DND-41 (cell line): ENCODE results near the gene HOXD10.

ENCODE experiments used
- ATAC-seq: fragments of 200-7000 bp; cut with Tn5 transposase; 3 replicates; pipeline ENCODE4 v1.9.1; 2021; ENCODE audit warnings: low read depth; ENCODE audit not compliant: insufficient read depth
- DNase-seq: peaks from one replicate; pipeline ENCODE4 v3.0.0-alpha.2; 2020
- H2AFZ ChIP-seq: 2 replicates; pipeline ENCODE4 v1.6.0; 2012; ENCODE audit warnings: low read depth, low read length
- H3K27ac ChIP-seq: 2 replicates; pipeline ENCODE4 v1.5.1; 2012; ENCODE audit warnings: low read length, inconsistent platforms
- H3K27me3 ChIP-seq: fragments of 200-600 bp; sonication (generic); 2 replicates; pipeline ENCODE4 v1.6.0; 2012; ENCODE audit warnings: low read length, mild to moderate bottlenecking, inconsistent platforms; ENCODE audit not compliant: insufficient read depth, poor library complexity
- H3K36me3 ChIP-seq: 2 replicates; pipeline ENCODE4 v1.5.1; 2012; ENCODE audit warnings: low read length, inconsistent platforms; ENCODE audit not compliant: insufficient read depth
- H3K4me1 ChIP-seq: 2 replicates; pipeline ENCODE4 v1.5.1; 2012; ENCODE audit warnings: mild to moderate bottlenecking, low read length; ENCODE audit not compliant: insufficient read depth
- H3K4me2 ChIP-seq: 2 replicates; pipeline ENCODE4 v1.6.0; 2012; ENCODE audit warnings: mild to moderate bottlenecking, moderate library complexity, low read length, inconsistent platforms; ENCODE audit not compliant: insufficient read depth
- H3K4me3 ChIP-seq, 2 experiments: fragments of 200-600 bp in 1 of 2; shearing (Covaris generic) in 1 of 2; 2 replicates each; pipeline ENCODE4 v1.5.1; 2012 to 2016; ENCODE audit warnings: inconsistent platforms in 2 of 2, low read length in 2 of 2, mild to moderate bottlenecking in 2 of 2, low read depth in 1 of 2, moderate library complexity in 1 of 2
- H3K79me2 ChIP-seq: 2 replicates; pipeline ENCODE4 v1.6.0; 2012; ENCODE audit warnings: low read length, inconsistent platforms; ENCODE audit not compliant: insufficient read depth
- H3K9ac ChIP-seq: 2 replicates; pipeline ENCODE4 v1.6.0; 2012; ENCODE audit warnings: low read depth, mild to moderate bottlenecking, inconsistent platforms, low read length, moderate library complexity
- H3K9me3 ChIP-seq: 2 replicates; pipeline ENCODE4 v1.5.1; 2012; ENCODE audit warnings: low read length, moderate library complexity, mild to moderate bottlenecking, inconsistent platforms; ENCODE audit not compliant: insufficient read depth, severe bottlenecking
- H4K20me1 ChIP-seq: 2 replicates; pipeline ENCODE4 v1.6.0; 2012; ENCODE audit warnings: low read length; ENCODE audit not compliant: insufficient read depth
- CTCF ChIP-seq: IDR thresholded peaks from 2 replicates; pipeline ENCODE4 v1.5.1; 2012; ENCODE audit warnings: borderline replicate concordance, low read length, moderate library complexity, mild to moderate bottlenecking; ENCODE audit not compliant: poor library complexity, severe bottlenecking; ENCODE audit errors: extremely low read depth
- EZH2 ChIP-seq: IDR thresholded peaks from 3 replicates; pipeline ENCODE4 v1.6.1; 2012; ENCODE audit warnings: borderline replicate concordance, low read depth, mild to moderate bottlenecking, moderate library complexity, low read length, inconsistent platforms; ENCODE audit not compliant: severe bottlenecking

Gene HOXD10

GRCh38 chr2:176166272-176166671 lies 49.7 kb downstream of the HOXD10 start:
- DNase-seq (no peak), ATAC-seq (no peak)
- Histone ChIP-seq H3K27ac (no peak overlapping the region), H3K4me3 (no peak overlapping the region), H3K4me2 (no peak overlapping the region), H3K9ac (no peak overlapping the region), H3K79me2 (no peaks in the 10 kb centered on the region), H3K9me3 (no peaks in the 10 kb centered on the region), H3K4me1 (no peaks in the 10 kb centered on the region), H2AFZ (no peak overlapping the region), H3K27me3 (peaks cover 3% of the 10 kb centered on the region), H3K36me3 (no peaks in the 10 kb centered on the region), H4K20me1 (no peaks in the 10 kb centered on the region)
- no peak for TF ChIP-seq CTCF
- TF ChIP-seq EZH2, result no peak

GRCh38 chr2:176167398-176167797 lies 50.8 kb downstream of the HOXD10 start:
- TF ChIP-seq CTCF (no peak), EZH2 (no peak)
- DNase-seq, result no peak
- no peaks in the 10 kb centered on the region for H3K79me2 ChIP-seq
- H3K4me2 ChIP-seq, result no peak overlapping the region
- H3K4me1 ChIP-seq, result no peaks in the 10 kb centered on the region
- no peak overlapping the region for H3K9ac ChIP-seq
- H3K27ac ChIP-seq, result no peak overlapping the region
- H2AFZ ChIP-seq, result no peak overlapping the region
- no peaks in the 10 kb centered on the region for H3K36me3 ChIP-seq
- no peak for ATAC-seq
- peaks cover 3% of the 10 kb centered on the region for H3K27me3 ChIP-seq
- H4K20me1 ChIP-seq, result no peaks in the 10 kb centered on the region
- H3K4me3 ChIP-seq, result no peak overlapping the region
- H3K9me3 ChIP-seq, result no peaks in the 10 kb centered on the region

- no peaks in the 10 kb centered on the region for H3K4me1 ChIP-seq
- H4K20me1 ChIP-seq, result no peaks in the 10 kb centered on the region
- peaks cover 8% of the 10 kb centered on the region for H3K27me3 ChIP-seq
- no peaks in the 10 kb centered on the region for H3K79me2 ChIP-seq
- no peak overlapping the region for H2AFZ ChIP-seq
- no peak overlapping the region for H3K27ac ChIP-seq
- TF ChIP-seq CTCF (no peak), EZH2 (no peak)
- no peak overlapping the region for H3K4me3 ChIP-seq
- ATAC-seq (no peak), DNase-seq (no peak)
- no peak overlapping the region for H3K4me2 ChIP-seq
- no peaks in the 10 kb centered on the region for H3K36me3 ChIP-seq
- H3K9ac ChIP-seq, result no peak overlapping the region
- H3K9me3 ChIP-seq, result no peaks in the 10 kb centered on the region
Measured at GRCh38 chr2:176169181-176169580, 52.6 kb downstream of the HOXD10 start.
